GM06990 (cell line): ENCODE results near the gene COL5A1.
"Not testable (repeated sequence)": the region's sequence is repeated elsewhere in the genome, so short reads cannot be mapped to it uniquely, and the experiment has no call there.

Experiments
- DNase-seq: peaks from one replicate; pipeline ENCODE4 v3.0.0-alpha.2; 2011; ENCODE audit not compliant: insufficient read length; ENCODE audit errors: extremely low read depth
- H3K27me3 ChIP-seq: replicated peaks from 2 replicates; pipeline ENCODE4 v1.6.0; 2011; ENCODE audit warnings: low read length; ENCODE audit not compliant: control insufficient read depth, insufficient read depth
- H3K36me3 ChIP-seq: 2 replicates; pipeline ENCODE4 v1.5.1; 2011; ENCODE audit warnings: low read length; ENCODE audit not compliant: control insufficient read depth, insufficient read depth
- H3K4me3 ChIP-seq: replicated peaks from 2 replicates; pipeline ENCODE4 v1.5.1; 2011; ENCODE audit warnings: low read depth, mild to moderate bottlenecking, control low read depth, low read length
- TF ChIP-seq, protein P1 (sequence below): IDR thresholded peaks from 2 replicates; pipeline ENCODE4 v1.5.1; 2011; ENCODE audit warnings: low read length, control low read depth, mild to moderate bottlenecking, inconsistent platforms; ENCODE audit not compliant: insufficient read depth, poor library complexity, severe bottlenecking

COL5A1 gene

DNA sequence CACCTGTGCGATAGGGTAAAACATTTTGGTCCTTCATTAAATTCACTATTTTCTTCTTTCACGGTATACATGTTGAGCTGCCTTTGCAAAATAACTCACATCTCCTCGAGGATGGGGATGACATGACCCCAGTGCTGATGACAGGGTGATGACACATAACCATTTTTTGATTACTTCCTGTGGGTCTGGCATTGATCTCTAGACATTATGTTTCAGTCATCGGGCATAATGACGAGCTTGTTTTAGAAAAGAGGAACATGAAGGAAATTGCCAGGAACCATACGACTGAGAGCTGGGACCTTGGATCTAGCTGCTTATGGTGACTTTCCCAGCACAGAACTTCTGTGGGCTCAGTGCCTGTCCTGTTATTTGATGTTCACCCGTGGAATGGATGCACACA, 25.2 kb downstream of the COL5A1 start:
- Histone ChIP-seq H3K27me3 (no peaks in the 10 kb centered on the region), H3K36me3 (no peaks in the 10 kb centered on the region), H3K4me3 (no peak overlapping the region)
- TF ChIP-seq, protein P1, sequence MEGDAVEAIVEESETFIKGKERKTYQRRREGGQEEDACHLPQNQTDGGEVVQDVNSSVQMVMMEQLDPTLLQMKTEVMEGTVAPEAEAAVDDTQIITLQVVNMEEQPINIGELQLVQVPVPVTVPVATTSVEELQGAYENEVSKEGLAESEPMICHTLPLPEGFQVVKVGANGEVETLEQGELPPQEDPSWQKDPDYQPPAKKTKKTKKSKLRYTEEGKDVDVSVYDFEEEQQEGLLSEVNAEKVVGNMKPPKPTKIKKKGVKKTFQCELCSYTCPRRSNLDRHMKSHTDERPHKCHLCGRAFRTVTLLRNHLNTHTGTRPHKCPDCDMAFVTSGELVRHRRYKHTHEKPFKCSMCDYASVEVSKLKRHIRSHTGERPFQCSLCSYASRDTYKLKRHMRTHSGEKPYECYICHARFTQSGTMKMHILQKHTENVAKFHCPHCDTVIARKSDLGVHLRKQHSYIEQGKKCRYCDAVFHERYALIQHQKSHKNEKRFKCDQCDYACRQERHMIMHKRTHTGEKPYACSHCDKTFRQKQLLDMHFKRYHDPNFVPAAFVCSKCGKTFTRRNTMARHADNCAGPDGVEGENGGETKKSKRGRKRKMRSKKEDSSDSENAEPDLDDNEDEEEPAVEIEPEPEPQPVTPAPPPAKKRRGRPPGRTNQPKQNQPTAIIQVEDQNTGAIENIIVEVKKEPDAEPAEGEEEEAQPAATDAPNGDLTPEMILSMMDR: no peak
- DNase-seq: no peak

DNA sequence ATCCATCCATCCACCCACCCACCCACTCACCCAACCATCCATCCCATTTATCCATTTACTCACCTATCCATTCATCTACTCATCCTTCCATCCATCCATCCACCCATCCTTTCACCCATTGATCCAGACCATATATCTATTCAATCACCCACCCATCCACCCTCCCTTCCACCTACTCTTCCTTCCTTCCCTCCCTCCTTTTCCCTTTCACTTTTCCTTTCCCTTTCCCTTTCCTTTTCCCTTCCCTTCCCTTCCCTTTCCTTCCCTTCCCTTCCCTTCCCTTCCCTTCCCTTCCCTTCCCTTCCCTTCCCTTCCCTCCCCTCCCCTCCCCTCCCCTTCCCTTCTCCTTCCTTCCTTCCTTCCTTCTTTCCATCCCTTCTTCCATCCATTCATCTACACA, 27.4 kb downstream of the COL5A1 start:
- H3K27me3 ChIP-seq, H3K4me3 ChIP-seq, H3K36me3 ChIP-seq, DNase-seq: not testable (repeated sequence)

DNA sequence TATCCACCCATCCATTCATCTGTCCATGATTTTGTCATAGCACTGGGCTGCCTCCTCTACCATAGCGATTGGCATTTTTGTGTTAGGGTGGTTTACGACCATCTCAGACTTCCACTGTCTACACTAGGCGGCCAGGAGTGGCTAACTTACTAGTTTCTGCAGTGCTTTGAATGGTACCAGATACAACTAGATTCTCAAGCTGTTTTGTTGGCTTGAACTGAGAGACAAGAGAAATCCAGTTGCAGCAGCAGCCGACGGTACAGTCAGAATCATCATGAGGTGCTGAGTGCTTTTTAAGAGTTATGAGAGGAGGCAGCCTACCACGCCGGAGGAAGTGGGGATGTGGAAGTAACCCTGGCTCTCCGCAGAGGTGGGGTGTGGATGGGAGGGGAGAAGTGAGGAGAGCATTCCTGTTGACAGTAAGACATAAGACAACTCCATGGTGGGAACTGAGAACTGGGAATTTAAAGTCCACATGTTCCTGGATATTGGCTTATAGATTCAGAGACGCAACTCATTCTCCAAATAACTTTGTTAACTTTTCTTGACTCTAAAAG, 27.9 kb downstream of the COL5A1 start:
- TF ChIP-seq, protein P1: no peak
- Histone ChIP-seq H3K36me3 (no peaks in the 10 kb centered on the region), H3K4me3 (no peak overlapping the region), H3K27me3 (no peaks in the 10 kb centered on the region; the same call in 1 of the 2 replicates)
- no peak for DNase-seq

DNA sequence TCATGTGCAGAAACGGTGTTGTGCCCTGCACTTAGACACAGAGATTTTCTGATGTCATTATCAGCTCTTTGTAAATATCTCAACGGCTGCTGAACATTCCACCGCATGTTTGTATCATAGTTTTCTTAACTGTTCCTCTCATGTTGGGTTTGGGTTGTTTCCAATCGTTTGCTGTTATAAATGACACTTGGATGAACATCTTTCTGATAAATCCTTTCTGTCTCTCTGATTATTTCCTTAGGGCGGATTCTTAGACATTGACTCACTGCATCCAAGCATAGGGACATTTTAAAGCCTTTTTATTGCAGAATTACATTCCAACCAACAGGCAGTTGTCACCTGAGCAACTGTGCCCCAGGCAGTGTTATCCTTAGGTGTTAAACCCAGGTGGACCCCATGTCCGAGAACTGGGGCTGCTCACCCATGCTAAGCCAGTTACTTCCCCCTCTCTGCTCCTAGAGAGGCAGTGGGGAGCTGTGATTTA, 28.5 kb downstream of the COL5A1 start:
- TF ChIP-seq, protein P1: no peak
- no peak for DNase-seq
- H3K27me3 ChIP-seq: no peaks in the 10 kb centered on the region; the same call in 1 of the 2 replicates

DNA sequence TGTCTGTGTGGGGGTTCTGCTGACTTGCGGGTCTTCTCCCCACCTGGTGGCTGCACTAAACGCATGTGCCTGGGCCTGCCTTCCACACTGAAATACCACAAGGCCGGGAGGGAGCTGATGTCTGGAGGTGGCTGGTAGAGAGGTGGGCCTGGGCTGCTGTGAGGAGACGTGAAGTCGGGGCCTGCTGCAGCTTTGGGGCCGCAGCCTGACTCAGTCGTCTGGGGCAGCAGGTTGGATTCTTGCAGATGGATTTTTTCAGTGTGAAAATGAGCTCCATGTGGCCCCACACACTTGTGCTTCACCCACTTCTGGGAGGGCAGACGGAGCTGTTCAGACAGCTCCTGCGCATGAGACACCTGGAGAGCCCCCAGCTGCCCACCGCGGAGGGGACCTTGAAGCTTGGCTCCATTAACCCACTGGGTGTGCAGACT, 29.3 kb downstream of the COL5A1 start:
- Histone ChIP-seq H3K27me3 (no peaks in the 10 kb centered on the region; the same call in 1 of the 2 replicates), H3K36me3 (no peaks in the 10 kb centered on the region), H3K4me3 (no peak overlapping the region)
- TF ChIP-seq, protein P1: no peak
- DNase-seq: no peak

More for the DNA sequence above, 28.5 kb downstream of the COL5A1 start:
- H3K4me3 ChIP-seq: no peak overlapping the region
- H3K36me3 ChIP-seq: no peaks in the 10 kb centered on the region

DNA sequence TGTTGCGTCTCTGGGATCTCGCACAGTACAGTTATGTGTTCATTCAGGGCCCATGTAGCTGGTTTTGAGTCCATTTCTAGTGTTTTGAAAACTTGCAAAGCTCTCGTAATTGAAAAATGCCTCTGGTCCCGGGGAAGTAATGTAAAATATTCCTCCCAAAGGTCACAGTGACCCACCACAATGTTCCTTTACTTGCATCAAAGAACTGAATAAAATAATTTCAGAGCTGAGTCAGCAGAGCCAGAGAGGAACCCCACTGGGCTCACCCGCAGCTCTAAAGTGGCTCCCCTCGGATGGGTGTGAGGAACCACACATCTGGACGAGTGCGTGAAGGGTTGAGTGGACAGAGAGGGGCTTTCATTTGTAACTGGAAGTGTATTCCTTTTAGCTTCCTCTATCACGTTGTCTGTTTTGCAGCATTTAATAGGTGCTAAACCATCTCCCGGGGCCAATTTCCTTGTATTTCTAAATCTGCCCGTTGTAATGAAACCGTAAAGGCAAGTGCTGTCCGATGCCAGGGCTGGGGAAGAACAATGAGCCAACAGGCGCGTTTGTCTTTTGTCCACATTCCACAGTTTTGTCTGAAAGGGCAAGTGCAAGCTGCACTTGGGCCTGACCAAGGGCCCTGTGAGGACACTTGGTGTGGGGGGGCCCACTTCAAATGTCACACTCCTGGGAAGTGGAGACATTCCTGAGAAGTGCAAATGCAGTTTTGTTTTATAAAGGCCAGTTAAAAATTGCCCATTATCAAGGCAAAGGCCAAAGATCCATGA, 29.9 kb downstream of the COL5A1 start:
- TF ChIP-seq, protein P1: no peak
- Histone ChIP-seq H3K36me3 (no peaks in the 10 kb centered on the region), H3K4me3 (no peak overlapping the region), H3K27me3 (no peaks in the 10 kb centered on the region; the same call in 1 of the 2 replicates)
- no peak for DNase-seq
